Body of pancreas (tissue), 4 donors: Measurements from ENCODE around the gene CADM2. TPM values are rescaled to one million over a fixed set of nuclear protein-coding genes. Genes with fewer than 3 reads are reported as not detected.

Experiments used
- ATAC-seq: fragments of 150-250 bp; one replicate; pipeline ENCODE4 v1.9.1; 2016
- DNase-seq, 4 donors: peaks; one replicate each; pipeline ENCODE4 v3.0.0-alpha.2; 2019
- H3K27ac ChIP-seq, 4 donors: fragments of 200-600 bp; sonication (generic); 1 replicate in 3 of 4; 2 replicates in 1 of 4; pipeline versions ENCODE4 v1.5.1 to v1.6.1; 2016 to 2019; ENCODE audit warnings: mild to moderate bottlenecking in 1 of 4, mixed read lengths in 1 of 4, moderate library complexity in 1 of 4
- H3K27me3 ChIP-seq, 2 donors: fragments of 200-600 bp; sonication (generic); one replicate each; pipeline ENCODE4 v1.6.0; 2016; ENCODE audit warnings: mild to moderate bottlenecking in 1 of 2
- H3K36me3 ChIP-seq, 2 donors: fragments of 200-600 bp; sonication (generic); replicated peaks in 1 of 2; 2 replicates each; pipeline ENCODE4 v1.5.1; 2016; ENCODE audit warnings: low read depth in 2 of 2; ENCODE audit not compliant: insufficient read depth in 1 of 2
- H3K4me1 ChIP-seq: fragments of 200-600 bp; sonication (generic); one replicate; pipeline ENCODE4 v1.6.0; 2016
- H3K4me3 ChIP-seq, 2 donors: fragments of 200-600 bp; sonication (generic); 1 replicate in 1 of 2; 2 replicates in 1 of 2; pipeline ENCODE4 v1.5.1; 2016 to 2019
- H3K9me3 ChIP-seq, 3 donors: fragments of 200-600 bp; sonication (generic); 1 replicate in 2 of 3; 2 replicates in 1 of 3; pipeline ENCODE4 v1.5.1; 2016
- POLR2A ChIP-seq, 3 donors: fragments of 450-650 bp; IDR thresholded peaks; one replicate each; pipeline ENCODE4 v1.6.1; 2016; ENCODE audit warnings: antibody characterized with exemption in 3 of 3, mild to moderate bottlenecking in 2 of 3
- WGBS, 2 donors: methylation state at CpG; one replicate each; pipeline ENCODE4 v1.1.5; 2017; 5-methylcytosine and 5-hydroxymethylcytosine counted together
- intact Hi-C: fragments of 100-400 bp; cut with DNase I; formaldehyde crosslinking; loops from one replicate; pipeline ENCODE4 v1.15.1; 2023
- total RNA-seq, 2 donors: library from RNA; depleted of rRNA; stranded (reverse); fragments of >200 nt; gene quantifications; one replicate each; pipeline ENCODE4 v1.1.0, GENCODE V29; 2016
- TF ChIP-seq, protein P1 (sequence below), 7 experiments: fragments of 450-650 bp in 4 of 7; fragments of 200-600 bp in 3 of 7; sonication (generic) in 3 of 7; IDR thresholded peaks; one replicate each; pipeline ENCODE4 v1.5.1; 2016 to 2019; ENCODE audit warnings: antibody characterized with exemption in 7 of 7

CADM2 gene
- total RNA-seq, 2 donors from 2014 or later: 0.26 to 1.3 TPM

DNA sequence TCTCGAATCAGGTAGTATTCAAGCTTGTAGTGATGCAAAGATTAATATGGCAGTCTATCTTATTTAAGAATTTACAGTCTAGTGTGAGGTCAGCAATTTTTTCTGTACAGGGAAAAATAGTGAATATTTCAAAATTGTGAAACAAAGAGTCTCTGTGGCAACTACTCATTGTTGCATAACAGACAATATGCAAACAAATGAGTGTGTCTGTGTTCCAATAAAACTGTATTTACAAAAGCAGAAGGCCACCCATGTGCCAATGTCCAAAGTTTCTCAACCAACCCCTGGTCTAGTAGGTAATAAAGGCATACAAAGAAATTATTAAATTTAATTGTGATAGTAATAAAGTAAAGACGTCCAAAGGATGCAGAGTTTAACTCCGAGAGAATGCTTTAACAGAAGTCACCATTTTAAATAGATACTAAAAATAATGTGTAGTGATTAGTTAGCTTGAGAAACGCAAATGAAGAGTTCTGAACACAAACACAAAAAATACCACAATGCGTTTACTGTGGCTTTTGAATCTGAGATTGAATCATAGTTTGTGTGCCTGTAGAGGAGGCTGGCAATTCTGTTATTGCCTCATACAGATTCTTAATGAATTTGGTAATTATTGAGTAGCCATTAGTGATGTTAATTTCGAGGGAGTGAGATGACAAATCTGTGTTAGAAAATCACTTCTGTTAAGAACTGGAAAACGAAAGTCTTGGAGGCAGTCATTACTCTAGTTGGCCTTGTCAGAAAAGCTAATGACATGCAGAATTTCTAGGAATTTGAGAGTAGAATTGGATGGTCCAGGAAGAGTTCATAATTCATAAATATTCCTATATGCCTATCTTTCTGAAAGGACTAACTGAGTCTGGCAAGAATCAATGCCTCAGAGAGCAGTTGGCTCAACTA is 48.7 kb downstream of the CADM2 start:
- Histone ChIP-seq H3K4me1 (no peaks in the 10 kb centered on the region), H3K27ac (no peak overlapping the region), H3K4me3 (no peak overlapping the region), H3K27me3 (no peaks in the 10 kb centered on the region), H3K9me3 (no peaks in the 10 kb centered on the region), H3K36me3 (no peaks in the 10 kb centered on the region)
- TF ChIP-seq, protein P1, sequence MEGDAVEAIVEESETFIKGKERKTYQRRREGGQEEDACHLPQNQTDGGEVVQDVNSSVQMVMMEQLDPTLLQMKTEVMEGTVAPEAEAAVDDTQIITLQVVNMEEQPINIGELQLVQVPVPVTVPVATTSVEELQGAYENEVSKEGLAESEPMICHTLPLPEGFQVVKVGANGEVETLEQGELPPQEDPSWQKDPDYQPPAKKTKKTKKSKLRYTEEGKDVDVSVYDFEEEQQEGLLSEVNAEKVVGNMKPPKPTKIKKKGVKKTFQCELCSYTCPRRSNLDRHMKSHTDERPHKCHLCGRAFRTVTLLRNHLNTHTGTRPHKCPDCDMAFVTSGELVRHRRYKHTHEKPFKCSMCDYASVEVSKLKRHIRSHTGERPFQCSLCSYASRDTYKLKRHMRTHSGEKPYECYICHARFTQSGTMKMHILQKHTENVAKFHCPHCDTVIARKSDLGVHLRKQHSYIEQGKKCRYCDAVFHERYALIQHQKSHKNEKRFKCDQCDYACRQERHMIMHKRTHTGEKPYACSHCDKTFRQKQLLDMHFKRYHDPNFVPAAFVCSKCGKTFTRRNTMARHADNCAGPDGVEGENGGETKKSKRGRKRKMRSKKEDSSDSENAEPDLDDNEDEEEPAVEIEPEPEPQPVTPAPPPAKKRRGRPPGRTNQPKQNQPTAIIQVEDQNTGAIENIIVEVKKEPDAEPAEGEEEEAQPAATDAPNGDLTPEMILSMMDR (IDR thresholded peaks at IDR 0.05): no peak
- no peak for TF ChIP-seq POLR2A (IDR thresholded peaks at IDR 0.05)
- DNase-seq: peak in 2 of 4 donors; percentile 9 to 12
- 52 to 60% methylated on average over 7 of the region's 7 CpGs for WGBS, 2 donors
- peak; percentile 71 for ATAC-seq
- intact Hi-C loops: no loop called here

DNA sequence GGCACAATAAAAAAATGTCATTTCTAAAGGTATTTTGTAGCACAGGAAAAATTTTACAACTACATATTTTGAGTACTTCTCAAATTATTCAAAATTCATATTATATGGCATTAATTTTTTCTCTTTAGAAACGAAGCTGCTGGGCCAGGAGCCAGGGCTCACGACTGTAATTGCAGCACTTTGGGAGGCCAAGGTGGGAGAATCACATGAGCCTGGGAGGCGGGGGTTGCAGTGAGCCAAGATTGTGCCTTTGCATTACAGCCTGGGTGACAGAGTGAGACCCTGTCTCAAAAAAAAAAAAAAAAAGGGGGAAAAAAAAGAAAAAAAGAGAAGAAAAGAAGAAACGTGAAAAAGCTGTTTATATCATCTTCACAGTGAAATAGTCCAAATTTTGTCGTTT is 62.0 kb downstream of the CADM2 start:
- no peaks in the 10 kb centered on the region for H3K9me3 ChIP-seq
- TF ChIP-seq, protein P1 (IDR thresholded peaks at IDR 0.05): no peak
- TF ChIP-seq POLR2A (IDR thresholded peaks at IDR 0.05): no peak
- no peak for ATAC-seq
- 58 to 65% methylated on average over 5 of the region's 5 CpGs for WGBS, 2 donors
- no peaks in the 10 kb centered on the region for H3K27me3 ChIP-seq
- DNase-seq: no peak
- H3K4me3 ChIP-seq: no peak overlapping the region
- no peaks in the 10 kb centered on the region for H3K36me3 ChIP-seq
- intact Hi-C loops: no loop called here
- no peak overlapping the region for H3K27ac ChIP-seq
- H3K4me1 ChIP-seq: no peaks in the 10 kb centered on the region

DNA sequence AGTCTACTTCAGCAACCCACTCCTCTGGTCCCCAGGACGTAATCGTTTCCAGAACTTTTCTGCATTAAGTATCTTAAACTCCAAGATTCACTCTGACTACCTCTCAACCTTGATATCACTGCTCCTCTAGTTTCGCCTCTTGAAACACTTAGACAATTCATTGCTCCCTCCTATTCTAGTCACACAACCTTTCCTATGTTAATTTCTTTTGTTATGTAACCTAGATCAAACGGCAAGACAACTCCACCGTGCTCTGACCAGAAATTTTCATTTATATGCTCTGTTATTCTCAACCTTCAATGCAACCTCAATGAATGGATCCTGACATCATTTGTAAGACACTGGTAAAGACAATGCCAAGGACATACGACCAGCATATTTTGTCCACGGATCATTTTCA is 71.3 kb downstream of the CADM2 start:
- TF ChIP-seq POLR2A (IDR thresholded peaks at IDR 0.05): no peak
- Histone ChIP-seq H3K36me3 (no peaks in the 10 kb centered on the region), H3K9me3 (no peaks in the 10 kb centered on the region), H3K27ac (no peak overlapping the region), H3K4me1 (no peaks in the 10 kb centered on the region), H3K4me3 (no peak overlapping the region), H3K27me3 (no peaks in the 10 kb centered on the region)
- ATAC-seq: no peak
- intact Hi-C loops: no loop called here
- DNase-seq: no peak
- 49 to 52% methylated on average over 7 of the region's 7 CpGs for WGBS, 2 donors

DNA sequence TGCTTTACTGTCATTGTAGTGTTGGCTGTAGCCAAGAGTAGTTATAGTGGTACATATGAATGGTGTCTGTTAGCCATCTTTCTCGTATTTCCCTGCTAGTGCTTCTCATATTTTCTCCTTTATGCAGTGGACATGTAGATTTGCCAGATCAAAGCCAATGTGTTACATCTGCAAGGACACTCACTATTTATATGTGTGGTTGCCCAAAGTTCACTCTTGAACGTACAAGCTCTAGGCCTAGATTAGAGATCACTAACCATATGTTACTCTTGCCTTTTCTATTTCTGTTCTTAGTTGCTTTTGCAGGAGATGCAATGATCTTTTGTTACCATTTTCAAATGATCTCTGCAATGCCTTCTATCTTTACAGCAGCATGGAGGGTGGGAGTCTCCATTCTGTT is 78.4 kb downstream of the CADM2 start:
- no peaks in the 10 kb centered on the region for H3K27me3 ChIP-seq
- no peak overlapping the region for H3K4me3 ChIP-seq
- no peaks in the 10 kb centered on the region for H3K36me3 ChIP-seq
- WGBS, 2 donors: 59 to 71% methylated on average over 2 of the region's 2 CpGs
- intact Hi-C loops: no loop called here
- no peaks in the 10 kb centered on the region for H3K4me1 ChIP-seq
- H3K9me3 ChIP-seq: no peaks in the 10 kb centered on the region
- TF ChIP-seq, protein P1 (IDR thresholded peaks at IDR 0.05): no peak
- no peak for TF ChIP-seq POLR2A (IDR thresholded peaks at IDR 0.05)
- DNase-seq: no peak
- no peak overlapping the region for H3K27ac ChIP-seq
- no peak for ATAC-seq

DNA sequence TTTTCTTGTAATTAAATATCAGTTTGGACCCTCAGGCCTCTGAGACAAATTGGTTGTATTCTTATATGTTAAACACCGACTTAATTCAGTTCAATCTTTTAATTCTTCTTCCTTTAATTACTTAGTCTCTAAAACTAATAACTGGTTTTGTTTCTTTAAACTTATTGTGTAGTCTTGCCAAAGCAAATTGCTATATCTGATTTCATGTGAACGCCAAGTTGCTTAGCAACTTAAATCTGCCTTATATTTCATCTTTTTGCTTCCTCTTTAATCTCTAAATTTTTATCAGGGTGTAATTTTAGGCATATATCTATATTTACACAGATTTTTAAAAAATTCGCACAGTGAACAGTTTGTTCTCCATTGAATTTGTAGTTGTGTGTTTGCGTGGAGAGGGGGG is 82.2 kb downstream of the CADM2 start:
- TF ChIP-seq POLR2A (IDR thresholded peaks at IDR 0.05): no peak
- TF ChIP-seq, protein P1 (IDR thresholded peaks at IDR 0.05): no peak
- whole genome bisulfite sequencing, 2 donors: 62 to 64% methylated on average over 4 of the region's 4 CpGs
- Histone ChIP-seq H3K27ac (no peak overlapping the region), H3K36me3 (no peaks in the 10 kb centered on the region), H3K4me3 (no peak overlapping the region), H3K9me3 (no peaks in the 10 kb centered on the region), H3K4me1 (no peaks in the 10 kb centered on the region), H3K27me3 (no peaks in the 10 kb centered on the region)
- ATAC-seq: no peak
- intact Hi-C loops: no loop called here
- DNase-seq: no peak
